Fibroblast of upper back skin (primary cell): ENCODE results near the gene DUSP12.
"Not testable (repeated sequence)": the region's sequence is repeated elsewhere in the genome, so short reads cannot be mapped to it uniquely, and the experiment has no call there.

Experiments used
- DNase-seq: peaks from one replicate; pipeline ENCODE4 v3.0.0-alpha.2; 2013

DUSP12 gene

GRCh38 chr1:161749509-161750407 lies at the start of gene DUSP12:
TSS of gene DUSP12 (plus strand) at chr1:161749786. CDS start at chr1:161749802, 16 bp downstream.
- peak; percentile 95 for DNase-seq

GRCh38 chr1:161702250-161702649 lies 47.3 kb upstream of the DUSP12 start:
- no peak for DNase-seq

GRCh38 chr1:161705537-161705936 lies 44.0 kb upstream of the DUSP12 start:
- DNase-seq, result no peak

GRCh38 chr1:161706113-161706481 lies 43.5 kb upstream of the DUSP12 start:
- no peak for DNase-seq

GRCh38 chr1:161706482-161707347 lies 42.9 kb upstream of the DUSP12 start, which contains the start of gene FCRLA:
TSS of gene FCRLA (plus strand) at chr1:161707229. CDS start at chr1:161707265, 36 bp downstream.
- DNase-seq, result peak; percentile 97

- DNase-seq, result no peak
Observed at GRCh38 chr1:161707503-161707902, 42.1 kb upstream of the DUSP12 start.

GRCh38 chr1:161709373-161709772 lies 40.2 kb upstream of the DUSP12 start:
- no peak for DNase-seq

- DNase-seq, result peak; percentile 44
Observed at GRCh38 chr1:161710560-161710959, 39.0 kb upstream of the DUSP12 start.

- no peak for DNase-seq
Observed at GRCh38 chr1:161718559-161719324, 30.8 kb upstream of the DUSP12 start.

GRCh38 chr1:161719325-161719611 lies 30.3 kb upstream of the DUSP12 start:
- no peak for DNase-seq

- no peak for DNase-seq
Observed at GRCh38 chr1:161720422-161720821, 29.2 kb upstream of the DUSP12 start.

- no peak for DNase-seq
Observed at GRCh38 chr1:161720956-161721737, 28.4 kb upstream of the DUSP12 start, which contains the start of gene FCRLB. TSS of gene FCRLB (plus strand) at chr1:161721544. CDS start at chr1:161722673, 1,129 bp downstream.

- DNase-seq, result peak; percentile 88
Observed at GRCh38 chr1:161721738-161722343, 27.7 kb upstream of the DUSP12 start.

- DNase-seq, result no peak
Observed at GRCh38 chr1:161722406-161722805, 27.2 kb upstream of the DUSP12 start.

- no peak for DNase-seq
Observed at GRCh38 chr1:161723459-161724141, 26.0 kb upstream of the DUSP12 start.

- not testable (repeated sequence) for DNase-seq
Observed at GRCh38 chr1:161725258-161725907, 24.2 kb upstream of the DUSP12 start.

- DNase-seq, result peak; percentile 40
Observed at GRCh38 chr1:161725908-161726472, 23.6 kb upstream of the DUSP12 start.

- DNase-seq, result peak; percentile 85
Observed at GRCh38 chr1:161726473-161727255, 22.9 kb upstream of the DUSP12 start.

GRCh38 chr1:161727256-161727924 lies 22.2 kb upstream of the DUSP12 start:
- DNase-seq, result peak; percentile 87
